CD4-positive, alpha-beta memory T cell (primary cell): ENCODE measurements around the gene AGMO. TPM values are rescaled to one million over a fixed set of nuclear protein-coding genes. Genes with fewer than 3 reads are reported as not detected.

Experiments
- CTCF ChIA-PET: fragments of 350-600 bp; sonication (Branson Sonifier 250); formaldehyde crosslinking; loops from one replicate; lab custom pipeline; 2021; ENCODE audit warnings: inconsistent platforms; ENCODE audit not compliant: partially characterized antibody; lab: Charles Lee
- POLR2A ChIA-PET: fragments of 350-600 bp; sonication (Branson Sonifier 250); formaldehyde crosslinking; loops from one replicate; lab custom pipeline; 2021; ENCODE audit not compliant: partially characterized antibody; lab: Charles Lee
- DNase-seq, 5 donors: peaks; one replicate each; pipeline versions ENCODE4 v3.0.0 to v3.0.0-alpha.2; 2020 to 2022; ENCODE audit warnings: mixed read lengths in 1 of 5
- H3K27ac ChIP-seq: one replicate; pipeline ENCODE4 v1.7.0; 2013; ENCODE audit warnings: low read depth, low read length
- H3K27me3 ChIP-seq: 2 replicates; pipeline ENCODE4 v1.7.0; 2013; ENCODE audit warnings: mild to moderate bottlenecking, low read length, moderate library complexity; ENCODE audit not compliant: insufficient read depth
- H3K36me3 ChIP-seq: 2 replicates; pipeline ENCODE4 v1.7.0; 2013; ENCODE audit warnings: mild to moderate bottlenecking, low read length, moderate library complexity; ENCODE audit not compliant: insufficient read depth
- H3K4me1 ChIP-seq: 2 replicates; pipeline ENCODE4 v1.7.0; 2013; ENCODE audit warnings: mild to moderate bottlenecking, low read length, moderate library complexity; ENCODE audit not compliant: insufficient read depth
- H3K4me3 ChIP-seq, 2 donors: one replicate each; pipeline ENCODE4 v1.7.0; 2013; ENCODE audit warnings: low read length in 2 of 2, mild to moderate bottlenecking in 1 of 2
- H3K9me3 ChIP-seq, 2 donors: one replicate each; pipeline ENCODE4 v1.7.0; 2013; ENCODE audit warnings: low read length in 2 of 2, control low read depth in 1 of 2; ENCODE audit not compliant: control insufficient read depth in 1 of 2
- H3K27ac Mint-ChIP-seq, 7 donors: one replicate each; pipeline ENCODE4 v1.8.0; 2020 to 2021; ENCODE audit warnings: mixed read lengths in 7 of 7, mild to moderate bottlenecking in 6 of 7, inconsistent platforms in 3 of 7, moderate library complexity in 3 of 7
- H3K27me3 Mint-ChIP-seq, 2 donors: one replicate each; pipeline ENCODE4 v1.8.0; 2020 to 2021; ENCODE audit warnings: mixed read lengths in 2 of 2
- H3K36me3 Mint-ChIP-seq, 2 donors: one replicate each; pipeline ENCODE4 v1.8.0; 2020 to 2021; ENCODE audit warnings: mixed read lengths in 2 of 2, inconsistent platforms in 1 of 2, mild to moderate bottlenecking in 1 of 2
- H3K4me1 Mint-ChIP-seq, 4 donors: one replicate each; pipeline ENCODE4 v1.8.0; 2020 to 2021; ENCODE audit warnings: mixed read lengths in 4 of 4, mild to moderate bottlenecking in 1 of 4
- H3K4me3 Mint-ChIP-seq, 8 donors: one replicate each; pipeline ENCODE4 v1.8.0; 2020 to 2021; ENCODE audit warnings: mixed read lengths in 8 of 8, mild to moderate bottlenecking in 7 of 8, moderate library complexity in 6 of 8, inconsistent platforms in 3 of 8
- H3K9me3 Mint-ChIP-seq, 8 donors: one replicate each; pipeline ENCODE4 v1.8.0; 2020 to 2021; ENCODE audit warnings: mixed read lengths in 8 of 8, mild to moderate bottlenecking in 5 of 8, inconsistent platforms in 3 of 8, moderate library complexity in 1 of 8
- intact Hi-C: fragments of 100-400 bp; cut with micrococcal nuclease; formaldehyde crosslinking; loops from one replicate; pipeline ENCODE4 v1.15.1; 2023
- polyA plus RNA-seq, 2 donors: library from polyadenylated mRNA; unstranded; fragments of 300-500 nt; fragmentation: Illumina TruSeq; gene quantifications; one replicate each; pipeline ENCODE4 v1.2.3, GENCODE V29; 2021
- total RNA-seq, 2 experiments: library from RNA; stranded (reverse); gene quantifications; one replicate each; pipeline ENCODE4 v1.2.3, GENCODE V29; 2021

Gene AGMO
- total and polyA plus RNA-seq, 4 experiments from 2014 or later = not detected

DNA sequence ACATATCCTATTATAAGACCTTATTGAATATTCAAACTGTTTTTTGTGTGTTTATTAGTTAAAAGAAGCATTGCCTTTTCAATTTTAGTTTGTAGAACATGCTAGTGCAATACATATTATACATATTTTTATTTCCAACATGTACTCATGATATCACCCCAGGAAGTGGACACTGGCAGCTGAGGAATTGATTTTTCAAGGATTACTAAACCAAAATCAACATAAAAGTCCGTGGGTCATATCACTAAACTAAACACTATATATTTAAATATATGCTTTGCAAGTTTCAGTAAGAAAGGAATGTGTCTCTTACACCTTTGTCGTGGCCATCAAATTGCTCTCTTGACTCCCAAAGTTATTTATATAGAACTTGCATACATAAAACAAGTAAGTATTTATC lies 185.2 kb downstream of the AGMO start:
- intact Hi-C loops = no loop called here
- no peaks in the 10 kb centered on the region for H3K27me3 Mint-ChIP-seq

DNA sequence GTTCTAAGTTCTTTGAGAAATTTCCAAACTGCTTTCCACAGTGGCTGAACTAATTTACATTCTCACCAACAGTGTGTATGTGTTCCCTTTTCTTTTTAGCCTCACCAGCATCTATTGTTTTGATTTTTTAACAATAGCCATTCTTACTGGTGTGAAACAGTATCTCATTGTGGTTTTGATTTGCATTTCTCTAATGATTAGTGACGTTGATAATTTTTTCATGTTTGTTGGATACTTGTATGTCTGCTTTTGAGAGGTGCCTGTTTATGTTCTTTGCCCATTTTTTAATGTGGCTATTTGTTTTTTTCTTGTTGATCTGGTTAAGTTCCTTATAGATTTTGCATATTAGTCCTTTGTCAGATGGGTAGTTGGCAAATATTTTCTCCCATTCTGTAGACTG lies 191.4 kb downstream of the AGMO start:
- H3K36me3 Mint-ChIP-seq = no peaks in the 10 kb centered on the region
- Histone ChIP-seq H3K36me3 (no peaks in the 10 kb centered on the region), H3K4me3 (no peak overlapping the region), H3K27ac (no peak overlapping the region), H3K27me3 (no peaks in the 10 kb centered on the region), H3K4me1 (no peaks in the 10 kb centered on the region), H3K9me3 (no peaks in the 10 kb centered on the region)
- no peaks in the 10 kb centered on the region for H3K4me1 Mint-ChIP-seq
- intact Hi-C loops = no loop called here
- CTCF ChIA-PET = no interaction called here
- H3K27ac Mint-ChIP-seq = no peak overlapping the region
- no peak for DNase-seq
- POLR2A ChIA-PET = no interaction called here
- no peaks in the 10 kb centered on the region for H3K27me3 Mint-ChIP-seq
- no peak overlapping the region for H3K4me3 Mint-ChIP-seq
- peaks cover 0 to 5% (median 0%) of the 10 kb centered on the region in 8 donors for H3K9me3 Mint-ChIP-seq

More for the DNA sequence above, 185.2 kb downstream of the AGMO start:
- ChIA-PET CTCF (no interaction called here), POLR2A (no interaction called here)
- Histone ChIP-seq H3K9me3 (peaks cover 0 to 3% of the 10 kb centered on the region in 2 donors), H3K27me3 (no peaks in the 10 kb centered on the region), H3K27ac (no peak overlapping the region), H3K36me3 (no peaks in the 10 kb centered on the region), H3K4me3 (no peak overlapping the region), H3K4me1 (no peaks in the 10 kb centered on the region)
- Mint-ChIP-seq H3K9me3 (peaks cover 0 to 7% (median 4%) of the 10 kb centered on the region in 8 donors), H3K27ac (no peak overlapping the region), H3K4me3 (no peak overlapping the region), H3K36me3 (no peaks in the 10 kb centered on the region), H3K4me1 (peaks cover 0 to 1% (median 0%) of the 10 kb centered on the region in 4 donors)
- DNase-seq = no peak

DNA sequence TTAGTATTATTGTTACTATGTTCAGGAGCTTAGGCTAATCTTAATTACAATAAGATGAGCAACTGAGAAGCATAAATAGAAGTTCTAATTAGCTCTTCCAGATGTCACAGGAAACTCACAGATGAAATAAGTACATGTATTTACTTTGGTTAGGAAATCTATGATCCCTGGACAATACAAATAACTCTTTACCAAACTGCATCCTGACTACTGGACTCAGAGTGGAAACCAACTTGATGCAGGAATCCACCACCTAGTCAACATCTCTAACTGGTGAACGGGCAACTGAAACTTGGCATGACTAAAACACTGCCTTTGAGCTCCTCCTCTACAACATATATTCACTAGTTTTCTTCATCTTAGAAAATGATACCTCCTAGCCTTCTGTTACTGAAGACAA lies 193.2 kb downstream of the AGMO start:
- Mint-ChIP-seq H3K9me3 (peaks cover 0 to 5% (median 0%) of the 10 kb centered on the region in 8 donors), H3K27me3 (no peaks in the 10 kb centered on the region), H3K4me1 (no peaks in the 10 kb centered on the region), H3K4me3 (no peak overlapping the region), H3K27ac (no peak overlapping the region), H3K36me3 (no peaks in the 10 kb centered on the region)
- Histone ChIP-seq H3K36me3 (no peaks in the 10 kb centered on the region), H3K4me1 (no peaks in the 10 kb centered on the region), H3K27me3 (no peaks in the 10 kb centered on the region), H3K27ac (no peak overlapping the region), H3K9me3 (no peaks in the 10 kb centered on the region), H3K4me3 (no peak overlapping the region)
- no peak for DNase-seq
- intact Hi-C loops = no loop called here
- POLR2A ChIA-PET = no interaction called here
- CTCF ChIA-PET = no interaction called here

DNA sequence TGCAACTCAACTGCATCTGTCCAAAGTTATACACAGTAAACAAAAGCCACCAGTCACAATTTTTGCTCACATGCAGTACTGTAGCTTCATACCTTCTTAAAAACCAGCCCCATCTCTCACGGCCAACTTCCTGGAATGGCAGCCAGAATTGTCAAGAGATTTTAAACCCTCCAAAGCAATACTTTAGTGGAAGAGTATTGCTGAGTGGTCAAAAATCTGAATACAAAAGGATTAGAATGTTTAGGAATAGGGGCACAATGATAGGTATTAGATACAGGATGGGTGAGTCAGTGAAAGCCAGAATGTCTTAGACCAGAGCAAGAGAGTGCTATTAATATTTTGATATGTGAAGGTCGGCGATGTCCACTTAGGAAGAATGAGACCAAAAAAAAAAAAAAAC lies 193.9 kb downstream of the AGMO start:
- intact Hi-C loops = no loop called here
- Histone ChIP-seq H3K4me3 (no peak overlapping the region), H3K4me1 (no peaks in the 10 kb centered on the region), H3K27me3 (no peaks in the 10 kb centered on the region), H3K9me3 (no peaks in the 10 kb centered on the region), H3K27ac (no peak overlapping the region), H3K36me3 (no peaks in the 10 kb centered on the region)
- no peak overlapping the region for H3K4me3 Mint-ChIP-seq
- no peaks in the 10 kb centered on the region for H3K36me3 Mint-ChIP-seq
- ChIA-PET POLR2A (no interaction called here), CTCF (no interaction called here)
- H3K27me3 Mint-ChIP-seq = no peaks in the 10 kb centered on the region
- H3K27ac Mint-ChIP-seq = no peak overlapping the region
- peaks cover 0 to 5% (median 0%) of the 10 kb centered on the region in 8 donors for H3K9me3 Mint-ChIP-seq
- no peaks in the 10 kb centered on the region for H3K4me1 Mint-ChIP-seq
- no peak for DNase-seq

DNA sequence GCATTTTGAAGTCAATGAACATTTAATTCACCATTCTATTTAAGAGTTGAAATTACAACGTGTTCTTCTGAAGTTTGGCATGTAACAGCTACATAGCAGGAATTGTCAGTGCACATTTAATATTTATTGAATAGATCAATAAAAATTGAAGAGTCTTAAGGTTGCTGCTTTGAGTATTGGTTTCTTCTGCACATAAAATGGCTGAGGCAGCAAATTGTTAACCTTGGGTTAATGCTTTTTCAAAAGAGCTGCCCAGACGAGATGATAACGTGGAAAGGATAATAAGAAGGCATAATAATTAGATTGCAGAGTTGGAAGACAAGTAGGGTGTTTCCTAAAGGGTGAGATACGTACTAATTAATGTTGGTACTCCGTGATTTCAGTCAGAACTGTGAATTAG lies 203.7 kb downstream of the AGMO start:
- Mint-ChIP-seq H3K9me3 (peaks cover 0 to 6% (median 0%) of the 10 kb centered on the region in 8 donors), H3K36me3 (no peaks in the 10 kb centered on the region), H3K4me3 (no peak overlapping the region), H3K27ac (no peak overlapping the region), H3K4me1 (no peaks in the 10 kb centered on the region), H3K27me3 (no peaks in the 10 kb centered on the region)
- intact Hi-C loops = no loop called here
- ChIA-PET CTCF (no interaction called here), POLR2A (no interaction called here)
- DNase-seq = no peak
- Histone ChIP-seq H3K27ac (no peak overlapping the region), H3K27me3 (no peaks in the 10 kb centered on the region), H3K9me3 (no peaks in the 10 kb centered on the region), H3K4me1 (no peaks in the 10 kb centered on the region), H3K36me3 (no peaks in the 10 kb centered on the region), H3K4me3 (no peak overlapping the region)

DNA sequence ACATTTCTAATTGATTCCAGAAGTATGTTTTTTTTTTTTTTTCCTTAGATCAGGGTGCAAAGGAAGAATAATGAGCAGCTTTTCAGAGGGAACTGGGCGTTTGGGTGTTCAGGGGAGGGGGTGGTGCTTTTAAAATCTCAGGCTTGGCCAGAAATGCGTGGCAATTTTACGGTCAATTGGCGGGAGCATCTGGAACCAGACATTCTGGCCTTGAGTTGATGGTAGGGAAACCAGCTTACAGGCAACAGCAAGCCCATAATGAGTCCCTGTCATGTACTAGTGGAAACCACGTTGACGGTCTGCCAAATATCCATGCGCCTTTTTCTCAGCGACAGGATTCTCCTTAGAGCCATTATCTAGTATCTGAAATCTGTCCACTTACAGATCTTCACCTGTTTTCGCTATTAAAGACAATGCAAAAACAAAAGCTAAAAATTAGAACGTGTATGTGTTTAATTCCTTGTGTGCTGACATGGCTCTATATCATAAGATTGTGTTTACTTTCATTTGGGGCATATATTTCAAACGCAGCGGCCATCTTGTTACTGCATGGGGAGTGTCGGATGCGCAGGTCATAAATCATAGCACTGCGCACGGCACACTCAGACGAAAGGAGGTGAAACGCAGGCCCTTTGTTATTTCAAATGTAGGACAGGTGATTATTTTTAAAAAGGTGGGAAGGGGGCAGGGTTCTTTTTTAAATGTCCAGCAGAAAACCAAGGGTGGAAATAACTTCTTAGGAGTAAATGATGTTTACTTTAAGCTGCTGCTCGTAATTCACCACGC lies 209.2 kb downstream of the AGMO start:
- intact Hi-C loops = no loop called here
- Mint-ChIP-seq H3K36me3 (no peaks in the 10 kb centered on the region), H3K9me3 (peaks cover 0 to 7% (median 1%) of the 10 kb centered on the region in 8 donors), H3K27ac (no peak overlapping the region), H3K27me3 (no peaks in the 10 kb centered on the region), H3K4me3 (no peak overlapping the region), H3K4me1 (no peaks in the 10 kb centered on the region)
- no peak overlapping the region for H3K4me3 ChIP-seq
- ChIA-PET POLR2A (no interaction called here), CTCF (no interaction called here)
- H3K27me3 ChIP-seq = no peaks in the 10 kb centered on the region
- no peaks in the 10 kb centered on the region for H3K36me3 ChIP-seq
- no peaks in the 10 kb centered on the region for H3K4me1 ChIP-seq
- H3K9me3 ChIP-seq = no peaks in the 10 kb centered on the region
- no peak overlapping the region for H3K27ac ChIP-seq
- no peak for DNase-seq

DNA sequence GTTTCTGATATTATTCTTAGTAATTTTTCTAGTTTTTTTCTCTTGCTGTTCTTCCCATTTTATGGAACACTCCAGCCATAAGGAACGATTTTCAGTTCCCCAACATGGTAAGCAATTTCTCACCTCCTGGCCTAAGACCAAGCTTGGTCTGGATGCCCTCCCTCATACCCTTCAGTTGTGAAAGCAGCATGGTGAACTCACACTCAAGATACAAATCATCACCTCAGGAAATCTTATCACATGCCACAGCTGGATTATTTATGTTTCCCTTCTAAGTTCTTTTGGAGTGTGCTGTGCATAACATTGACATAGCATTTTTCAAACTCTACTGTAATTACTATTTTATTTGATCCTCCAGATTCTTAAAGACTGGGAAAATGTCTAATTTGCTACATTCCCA lies 216.6 kb downstream of the AGMO start:
- Mint-ChIP-seq H3K4me3 (no peak overlapping the region), H3K9me3 (peaks cover 0 to 9% (median 3%) of the 10 kb centered on the region in 8 donors), H3K27me3 (no peaks in the 10 kb centered on the region), H3K4me1 (no peaks in the 10 kb centered on the region), H3K27ac (no peak overlapping the region), H3K36me3 (no peaks in the 10 kb centered on the region)
- no peak overlapping the region for H3K27ac ChIP-seq
- CTCF ChIA-PET = no interaction called here
- H3K36me3 ChIP-seq = no peaks in the 10 kb centered on the region
- DNase-seq = no peak
- no peaks in the 10 kb centered on the region for H3K4me1 ChIP-seq
- POLR2A ChIA-PET = no interaction called here
- intact Hi-C loops = no loop called here
- H3K27me3 ChIP-seq = no peaks in the 10 kb centered on the region
- no peaks in the 10 kb centered on the region for H3K9me3 ChIP-seq
- no peak overlapping the region for H3K4me3 ChIP-seq
